Memory B cell (primary cell): ENCODE results near the gene PRKAR2B.
A peak's percentile ranks its signal among the peaks of the same experiment; 100 is the strongest.

Experiments used
- ATAC-seq: fragments of 150-1000 bp; cut with Tn5 transposase; 2 replicates; pipeline ENCODE4 v1.10.0; 2021; ENCODE audit warnings: low read depth, mild to moderate bottlenecking, moderate library complexity
- DNase-seq, 2 donors: peaks; one replicate each; pipeline ENCODE4 v3.0.0; 2022; ENCODE audit warnings: low spot score in 2 of 2
- H3K27ac Mint-ChIP-seq: one replicate; pipeline ENCODE4 v1.8.0; 2022; ENCODE audit warnings: mild to moderate bottlenecking, moderate library complexity, mixed read lengths
- H3K27me3 Mint-ChIP-seq: one replicate; pipeline ENCODE4 v1.8.0; 2022; ENCODE audit warnings: mixed read lengths
- H3K36me3 Mint-ChIP-seq: one replicate; pipeline ENCODE4 v1.8.0; 2022; ENCODE audit warnings: mild to moderate bottlenecking, mixed read lengths
- H3K4me1 Mint-ChIP-seq: one replicate; pipeline ENCODE4 v1.8.0; 2022; ENCODE audit warnings: mixed read lengths
- H3K4me3 Mint-ChIP-seq: one replicate; pipeline ENCODE4 v1.8.0; 2022; ENCODE audit warnings: mild to moderate bottlenecking, moderate library complexity, mixed read lengths
- H3K9me3 Mint-ChIP-seq: one replicate; pipeline ENCODE4 v1.8.0; 2022; ENCODE audit warnings: mixed read lengths

PRKAR2B gene

GRCh38 chr7:107017965-107018719, 26.4 kb upstream of the PRKAR2B start:
- DNase-seq (no peak), ATAC-seq (no peak)
- Mint-ChIP-seq H3K4me1 (no peaks in the 10 kb centered on the region), H3K4me3 (no peak overlapping the region), H3K27me3 (peaks cover 8% of the 10 kb centered on the region), H3K9me3 (no peaks in the 10 kb centered on the region), H3K36me3 (no peaks in the 10 kb centered on the region), H3K27ac (no peak overlapping the region)

GRCh38 chr7:107020400-107020799, 24.1 kb upstream of the PRKAR2B start:
- no peaks in the 10 kb centered on the region for H3K36me3 Mint-ChIP-seq
- no peaks in the 10 kb centered on the region for H3K9me3 Mint-ChIP-seq
- H3K4me1 Mint-ChIP-seq = no peaks in the 10 kb centered on the region
- ATAC-seq (no peak), DNase-seq (no peak)
- peaks cover 7% of the 10 kb centered on the region for H3K27me3 Mint-ChIP-seq
- H3K4me3 Mint-ChIP-seq = no peak overlapping the region
- no peak overlapping the region for H3K27ac Mint-ChIP-seq

- ATAC-seq = no peak
- H3K9me3 Mint-ChIP-seq = no peaks in the 10 kb centered on the region
- H3K4me1 Mint-ChIP-seq = no peaks in the 10 kb centered on the region
- no peak overlapping the region for H3K4me3 Mint-ChIP-seq
- DNase-seq = no peak
- no peaks in the 10 kb centered on the region for H3K36me3 Mint-ChIP-seq
- peaks cover 7% of the 10 kb centered on the region for H3K27me3 Mint-ChIP-seq
- H3K27ac Mint-ChIP-seq = no peak overlapping the region
Observed at GRCh38 chr7:107021600-107021999, 22.9 kb upstream of the PRKAR2B start.

GRCh38 chr7:107023522-107024151, 20.9 kb upstream of the PRKAR2B start:
- DNase-seq = no peak
- H3K27me3 Mint-ChIP-seq = peaks cover 5% of the 10 kb centered on the region
- no peaks in the 10 kb centered on the region for H3K36me3 Mint-ChIP-seq
- no peaks in the 10 kb centered on the region for H3K9me3 Mint-ChIP-seq
- no peak overlapping the region for H3K4me3 Mint-ChIP-seq
- no peak for ATAC-seq
- peaks cover 7% of the 10 kb centered on the region for H3K4me1 Mint-ChIP-seq
- H3K27ac Mint-ChIP-seq = no peak overlapping the region

GRCh38 chr7:107024906-107025305, 19.6 kb upstream of the PRKAR2B start:
- H3K27ac Mint-ChIP-seq = no peak overlapping the region
- no peaks in the 10 kb centered on the region for H3K9me3 Mint-ChIP-seq
- no peaks in the 10 kb centered on the region for H3K36me3 Mint-ChIP-seq
- H3K4me1 Mint-ChIP-seq = peaks cover 7% of the 10 kb centered on the region
- no peak overlapping the region for H3K4me3 Mint-ChIP-seq
- ATAC-seq (no peak), DNase-seq (no peak)
- peaks cover 5% of the 10 kb centered on the region for H3K27me3 Mint-ChIP-seq

- ATAC-seq (no peak), DNase-seq (no peak)
- Mint-ChIP-seq H3K9me3 (no peaks in the 10 kb centered on the region), H3K4me3 (no peak overlapping the region), H3K27ac (no peak overlapping the region), H3K36me3 (no peaks in the 10 kb centered on the region), H3K27me3 (peaks cover 3% of the 10 kb centered on the region), H3K4me1 (peaks cover 7% of the 10 kb centered on the region)
Observed at GRCh38 chr7:107025449-107026103, 18.9 kb upstream of the PRKAR2B start.

GRCh38 chr7:107026166-107026565, 18.3 kb upstream of the PRKAR2B start:
- DNase-seq (no peak), ATAC-seq (no peak)
- no peaks in the 10 kb centered on the region for H3K9me3 Mint-ChIP-seq
- peaks cover 3% of the 10 kb centered on the region for H3K27me3 Mint-ChIP-seq
- H3K27ac Mint-ChIP-seq = no peak overlapping the region
- H3K4me1 Mint-ChIP-seq = peaks cover 7% of the 10 kb centered on the region
- no peaks in the 10 kb centered on the region for H3K36me3 Mint-ChIP-seq
- H3K4me3 Mint-ChIP-seq = no peak overlapping the region

- H3K4me3 Mint-ChIP-seq = no peak overlapping the region
- peak; percentile 31 for ATAC-seq
- H3K9me3 Mint-ChIP-seq = no peaks in the 10 kb centered on the region
Observed at GRCh38 chr7:107027208-107027607, 17.3 kb upstream of the PRKAR2B start.

GRCh38 chr7:107029061-107029763, 15.3 kb upstream of the PRKAR2B start:
- no peak overlapping the region for H3K27ac Mint-ChIP-seq
- H3K36me3 Mint-ChIP-seq = no peaks in the 10 kb centered on the region
- no peaks in the 10 kb centered on the region for H3K9me3 Mint-ChIP-seq
- H3K4me1 Mint-ChIP-seq = peaks cover 7% of the 10 kb centered on the region
- DNase-seq (no peak), ATAC-seq (no peak)
- H3K4me3 Mint-ChIP-seq = no peak overlapping the region
- peaks cover 3% of the 10 kb centered on the region for H3K27me3 Mint-ChIP-seq

More at GRCh38 chr7:107027208-107027607, 17.3 kb upstream of the PRKAR2B start:
- no peak for DNase-seq
- peaks cover 3% of the 10 kb centered on the region for H3K27me3 Mint-ChIP-seq
- H3K4me1 Mint-ChIP-seq = peaks cover 7% of the 10 kb centered on the region
- H3K27ac Mint-ChIP-seq = no peak overlapping the region
- no peaks in the 10 kb centered on the region for H3K36me3 Mint-ChIP-seq

- no peaks in the 10 kb centered on the region for H3K9me3 Mint-ChIP-seq
- H3K4me1 Mint-ChIP-seq = peaks cover 7% of the 10 kb centered on the region
- no peaks in the 10 kb centered on the region for H3K36me3 Mint-ChIP-seq
- no peak overlapping the region for H3K4me3 Mint-ChIP-seq
- DNase-seq (no peak), ATAC-seq (no peak)
- no peak overlapping the region for H3K27ac Mint-ChIP-seq
- peaks cover 3% of the 10 kb centered on the region for H3K27me3 Mint-ChIP-seq
Observed at GRCh38 chr7:107029764-107030286, 14.7 kb upstream of the PRKAR2B start.

GRCh38 chr7:107032050-107032449, 12.5 kb upstream of the PRKAR2B start:
- peaks cover 6% of the 10 kb centered on the region for H3K4me1 Mint-ChIP-seq
- ATAC-seq = no peak

GRCh38 chr7:107032720-107033438, 11.6 kb upstream of the PRKAR2B start:
- DNase-seq = no peak

More at GRCh38 chr7:107032050-107032449, 12.5 kb upstream of the PRKAR2B start:
- H3K27ac Mint-ChIP-seq = no peak overlapping the region
- H3K27me3 Mint-ChIP-seq = peaks cover 3% of the 10 kb centered on the region
- peaks cover 4% of the 10 kb centered on the region for H3K9me3 Mint-ChIP-seq
- DNase-seq = no peak
- no peak overlapping the region for H3K4me3 Mint-ChIP-seq
- H3K36me3 Mint-ChIP-seq = peaks cover 2% of the 10 kb centered on the region

GRCh38 chr7:107034553-107034952, 10.0 kb upstream of the PRKAR2B start:
- no peak overlapping the region for H3K27ac Mint-ChIP-seq
- H3K4me1 Mint-ChIP-seq = no peaks in the 10 kb centered on the region
- no peak for DNase-seq
- peaks cover 3% of the 10 kb centered on the region for H3K27me3 Mint-ChIP-seq
- no peak for ATAC-seq
- H3K4me3 Mint-ChIP-seq = no peak overlapping the region
- H3K9me3 Mint-ChIP-seq = peaks cover 4% of the 10 kb centered on the region
- peaks cover 2% of the 10 kb centered on the region for H3K36me3 Mint-ChIP-seq

More at GRCh38 chr7:107032720-107033438, 11.6 kb upstream of the PRKAR2B start:
- H3K4me3 Mint-ChIP-seq = no peak overlapping the region
- H3K9me3 Mint-ChIP-seq = peaks cover 4% of the 10 kb centered on the region
- H3K27ac Mint-ChIP-seq = no peak overlapping the region
- peaks cover 3% of the 10 kb centered on the region for H3K27me3 Mint-ChIP-seq
- no peak for ATAC-seq
- no peaks in the 10 kb centered on the region for H3K4me1 Mint-ChIP-seq
- H3K36me3 Mint-ChIP-seq = peaks cover 2% of the 10 kb centered on the region
